ENCODE measurements around the gene EXTL2. TPM values are rescaled to one million over a fixed set of nuclear protein-coding genes. Genes with fewer than 3 reads are reported as not detected.
"Not testable (repeated sequence)": the region's sequence is repeated elsewhere in the genome, so short reads cannot be mapped to it uniquely, and the experiment has no call there.

Gene EXTL2
- total and polyA plus RNA-seq, 9 of the 15 experiments (the other 6 are each of a cell fraction or from before 2014, with no cell fraction given): 8.5 to 40.7 (median 26.0) TPM

GRCh38 chr1:100889007-100889406, 5.6 kb downstream of the EXTL2 start:
- H3K4me3 ChIP-seq; H2AFZ ChIP-seq (ENCODE audit: low read depth, low read length); H3K9ac ChIP-seq (ENCODE audit: insufficient read depth in 1 of 2, low read depth in 2 of 2, low read length in 2 of 2); H4K20me1 ChIP-seq (replicated peaks; ENCODE audit: control insufficient read depth, insufficient read depth, low read length); intact Hi-C loops (cut with micrococcal nuclease); CTCF ChIA-PET (ENCODE audit: low intra/inter-chr PET ratio); H3K9me1 ChIP-seq (ENCODE audit: control insufficient read depth, insufficient read depth, low read length); H3K27me3 ChIP-seq (ENCODE audit: control insufficient read depth in 2 of 2, insufficient read depth in 2 of 2, low read length in 2 of 2); H3K4me1 ChIP-seq (replicated peaks in 1 of 2; ENCODE audit: control insufficient read depth in 2 of 2, insufficient read depth in 2 of 2, low read length in 2 of 2); H3K4me2 ChIP-seq (ENCODE audit: insufficient read depth, low read length); BruUV-seq (replicated peaks); ATAC-seq; DNase-seq (ENCODE audit: extremely low read depth in 1 of 4, low spot score in 3 of 4); H3K27ac ChIP-seq (ENCODE audit: extremely low read depth, low read depth, low read length); in situ Hi-C loops (cut with MboI); POLR2A ChIA-PET; FAIRE-seq: not testable (repeated sequence)
- Histone ChIP-seq H3K36me3 (ENCODE audit: control insufficient read depth, insufficient read depth, low read length) (peaks cover 29% of the 10 kb centered on the region; the same call in 2 of the 3 replicates), H3K9me3 (replicated peaks; ENCODE audit: control insufficient read depth, insufficient read depth, low read depth, low read length) (peaks cover 13% of the 10 kb centered on the region), H3K79me2 (ENCODE audit: control insufficient read depth, insufficient read depth, low read length) (peaks cover 20% of the 10 kb centered on the region)
- 92% methylated on average over 1 of the region's 1 CpG for WGBS (ENCODE audit: insufficient coverage, low coverage, missing lambda C conversion rate)

GRCh38 chr1:100883963-100884362, 10.7 kb downstream of the EXTL2 start:
- 3% methylated on average over 4 of the region's 4 CpGs for WGBS (ENCODE audit: insufficient coverage, low coverage, missing lambda C conversion rate)
- H3K36me3 ChIP-seq (ENCODE audit: control insufficient read depth, insufficient read depth, low read length): peaks cover 7% of the 10 kb centered on the region; the same call in 2 of the 3 replicates
- H3K9me1 ChIP-seq (ENCODE audit: control insufficient read depth, insufficient read depth, low read length): no peaks in the 10 kb centered on the region
- no peak overlapping the region for H2AFZ ChIP-seq (ENCODE audit: low read depth, low read length)
- BruUV-seq (replicated peaks): no TSS peak
- no peak overlapping the region for H3K4me2 ChIP-seq (ENCODE audit: insufficient read depth, low read length)
- ATAC-seq (peak; percentile 77), DNase-seq (ENCODE audit: extremely low read depth in 1 of 4, low spot score in 3 of 4) (peak in 3 of 4 experiments; percentile 8 to 29 (median 26)), FAIRE-seq (peak; percentile 78)
- CTCF ChIA-PET (ENCODE audit: low intra/inter-chr PET ratio): no interaction called here
- H3K79me2 ChIP-seq (ENCODE audit: control insufficient read depth, insufficient read depth, low read length): no peaks in the 10 kb centered on the region
- H3K9ac ChIP-seq (ENCODE audit: insufficient read depth in 1 of 2, low read depth in 2 of 2, low read length in 2 of 2): no peak overlapping the region
- H3K9me3 ChIP-seq (replicated peaks; ENCODE audit: control insufficient read depth, insufficient read depth, low read depth, low read length): peaks cover 2% of the 10 kb centered on the region; the same call in 1 of the 2 replicates
- intact Hi-C loops (cut with micrococcal nuclease) (no loop called here), in situ Hi-C loops (cut with MboI) (no loop called here)
- H3K27me3 ChIP-seq (ENCODE audit: control insufficient read depth in 2 of 2, insufficient read depth in 2 of 2, low read length in 2 of 2): no peaks in the 10 kb centered on the region
- H3K27ac ChIP-seq (ENCODE audit: extremely low read depth, low read depth, low read length): no peak overlapping the region
- no peak overlapping the region for H3K4me3 ChIP-seq
- H4K20me1 ChIP-seq (replicated peaks; ENCODE audit: control insufficient read depth, insufficient read depth, low read length): no peaks in the 10 kb centered on the region
- POLR2A ChIA-PET: interaction anchor here (0.6 to 2.1 kb wide), 2 partner anchors 15 to 189 kb away, joined by 3 to 4 read pairs; no protein-coding TSS in a partner anchor
- peaks cover 0 to 2% of the 10 kb centered on the region in 2 experiments; a peak in 1 of 5 replicates for H3K4me1 ChIP-seq (replicated peaks in 1 of 2; ENCODE audit: control insufficient read depth in 2 of 2, insufficient read depth in 2 of 2, low read length in 2 of 2)
- TF ChIP-seq CBFA2T3 (IDR thresholded peaks at IDR 0.05) (peak; percentile 43), MNT (conservative IDR thresholded peaks at IDR 0.05) (0 out of 4 replicates have a peak, but pooled peaks of 1 of the 2 experiments have one; percentile 33), MEF2D (tag; conservative IDR thresholded peaks at IDR 0.05; ENCODE audit: low read depth) (no peak), YBX1 (IDR thresholded peaks at IDR 0.05) (no peak), NFRKB (IDR thresholded peaks at IDR 0.05; ENCODE audit: low read depth) (no peak), FOSL1 (tag; conservative IDR thresholded peaks at IDR 0.05) (peak; percentile 75), JUND (IDR thresholded peaks at IDR 0.05; ENCODE audit: borderline replicate concordance, low read depth, low read length) (peak; percentile 39; the same call in 1 of the 2 replicates), JUND (tag; IDR thresholded peaks at IDR 0.05; ENCODE audit: borderline replicate concordance, low read depth, low read length) (no peak), U2AF1 (optimal IDR thresholded peaks at IDR 0.05; ENCODE audit: low read depth, low read length) (no peak), RAD21 (CRISPR knock-in tag; conservative IDR thresholded peaks at IDR 0.05 in 1 of 2, IDR thresholded peaks at IDR 0.05 in 1 of 2) (peak in 1 of 2 experiments; percentile 32; a peak in 2 of 4 replicates), KDM1A (IDR thresholded peaks at IDR 0.05) (peak in 1 of 2 experiments; percentile 16; a peak in 1 of 4 replicates), FOXA3 (CRISPR knock-in tag; conservative IDR thresholded peaks at IDR 0.05 in 1 of 2, IDR thresholded peaks at IDR 0.05 in 1 of 2) (no peak), ATF3 (IDR thresholded peaks at IDR 0.05) (0 out of 2 replicates have a peak, but pooled peaks have one; percentile 26), ATF3 (CRISPR knock-in tag; conservative IDR thresholded peaks at IDR 0.05) (no peak)
